OCI-LY3 (cell line): Measurements from ENCODE around the gene CACNA1C.

Source experiments
- CTCF ChIP-seq: fragments of 200-600, 300-600 bp; sonication (generic); IDR thresholded peaks from 2 replicates; pipeline ENCODE4 v1.5.1; 2014; ENCODE audit warnings: antibody characterized with exemption, low read length, low read depth
- EZH2phosphoT487 ChIP-seq: fragments of 200-600 bp; shearing (Covaris generic); IDR thresholded peaks from 2 replicates; pipeline ENCODE4 v1.6.1; 2018; ENCODE audit warnings: antibody characterized with exemption, mixed run types, low read depth

GRCh38 chr12:2051700-2052621 is 826 bp upstream of the CACNA1C start:
- TF ChIP-seq CTCF (no peak), EZH2phosphoT487 (no peak)
